Neuronal stem cell (in vitro differentiated cells): ENCODE measurements around the gene NUS1.
"Not testable (repeated sequence)": the region's sequence is repeated elsewhere in the genome, so short reads cannot be mapped to it uniquely, and the experiment has no call there.

ENCODE experiments used
- DNase-seq: peaks from one replicate; pipeline ENCODE4 v3.0.0-alpha.2; 2013; ENCODE audit warnings: low spot score
- H2AFZ ChIP-seq: one replicate; pipeline ENCODE4 v1.6.1; 2013; ENCODE audit warnings: mild to moderate bottlenecking, low read length, inconsistent platforms
- H2AK5ac ChIP-seq: 2 replicates; pipeline ENCODE4 v1.6.1; 2013; ENCODE audit warnings: low read depth, mild to moderate bottlenecking, inconsistent platforms, low read length, moderate library complexity, mixed read lengths
- H2BK120ac ChIP-seq: 2 replicates; pipeline ENCODE4 v1.6.1; 2013; ENCODE audit warnings: low read depth, mild to moderate bottlenecking, inconsistent platforms, low read length, moderate library complexity, mixed read lengths
- H2BK12ac ChIP-seq: one replicate; pipeline ENCODE4 v1.6.1; 2013; ENCODE audit warnings: low read length, inconsistent platforms
- H2BK15ac ChIP-seq: 2 replicates; pipeline ENCODE4 v1.6.1; 2013; ENCODE audit warnings: mild to moderate bottlenecking, low read length, inconsistent platforms, mixed read lengths
- H2BK5ac ChIP-seq: one replicate; pipeline ENCODE4 v1.6.1; 2013; ENCODE audit warnings: inconsistent platforms, mild to moderate bottlenecking, low read length, moderate library complexity
- H3K14ac ChIP-seq: one replicate; pipeline ENCODE4 v1.6.1; 2013; ENCODE audit warnings: low read length, inconsistent platforms
- H3K18ac ChIP-seq: 2 replicates; pipeline ENCODE4 v1.6.1; 2013; ENCODE audit warnings: low read length, inconsistent platforms
- H3K23ac ChIP-seq: 2 replicates; pipeline ENCODE4 v1.6.1; 2013; ENCODE audit warnings: low read depth, mild to moderate bottlenecking, mixed read lengths, low read length, inconsistent platforms; ENCODE audit not compliant: poor library complexity
- H3K27ac ChIP-seq: replicated peaks from 3 replicates; pipeline ENCODE4 v1.5.1; 2013; ENCODE audit warnings: low read length, inconsistent platforms
- H3K27me3 ChIP-seq, 3 experiments: 2 replicates each; pipeline ENCODE4 v1.6.1; 2013; ENCODE audit warnings: low read length in 3 of 3, mild to moderate bottlenecking in 2 of 3, inconsistent platforms in 1 of 3, low read depth in 1 of 3, mixed read lengths in 1 of 3, moderate library complexity in 1 of 3; ENCODE audit not compliant: control insufficient read depth in 3 of 3, insufficient read depth in 3 of 3
- H3K36me3 ChIP-seq, 2 donors: replicated peaks in 1 of 2; 2 replicates each; pipeline ENCODE4 v1.6.1; 2013; ENCODE audit warnings: low read length in 2 of 2; ENCODE audit not compliant: control insufficient read depth in 2 of 2, insufficient read depth in 2 of 2
- H3K4ac ChIP-seq: 2 replicates; pipeline ENCODE4 v1.6.1; 2013; ENCODE audit warnings: inconsistent platforms, mild to moderate bottlenecking, low read length, moderate library complexity
- H3K4me1 ChIP-seq, 2 donors: 1 replicate in 1 of 2; 2 replicates in 1 of 2; pipeline ENCODE4 v1.6.1; 2013; ENCODE audit warnings: low read length in 2 of 2, low read depth in 1 of 2; ENCODE audit not compliant: control insufficient read depth in 2 of 2, insufficient read depth in 1 of 2
- H3K4me2 ChIP-seq: one replicate; pipeline ENCODE4 v1.6.1; 2013; ENCODE audit warnings: mild to moderate bottlenecking, low read length, inconsistent platforms; ENCODE audit not compliant: insufficient read depth, poor library complexity, severe bottlenecking
- H3K4me3 ChIP-seq, 2 donors: 2 replicates each; pipeline ENCODE4 v1.5.1; 2013; ENCODE audit warnings: low read length in 2 of 2, mild to moderate bottlenecking in 2 of 2, inconsistent platforms in 1 of 2, moderate library complexity in 1 of 2
- H3K79me1 ChIP-seq: one replicate; pipeline ENCODE4 v1.6.1; 2013; ENCODE audit warnings: low read depth, mild to moderate bottlenecking, inconsistent platforms, low read length, moderate library complexity
- H3K9ac ChIP-seq: one replicate; pipeline ENCODE4 v1.6.1; 2013; ENCODE audit warnings: mild to moderate bottlenecking, low read depth, low read length, inconsistent platforms; ENCODE audit not compliant: poor library complexity
- H3K9me3 ChIP-seq, 2 donors: replicated peaks in 1 of 2; 2 replicates each; pipeline versions ENCODE3 to v1.6.1; 2013; ENCODE audit warnings: low read length in 2 of 2, mild to moderate bottlenecking in 2 of 2, inconsistent platforms in 1 of 2, low read depth in 1 of 2, mixed read lengths in 1 of 2, moderate library complexity in 1 of 2; ENCODE audit not compliant: control insufficient read depth in 2 of 2, insufficient read depth in 1 of 2
- H4K8ac ChIP-seq: one replicate; pipeline ENCODE4 v1.6.1; 2013; ENCODE audit warnings: low read depth, mild to moderate bottlenecking, inconsistent platforms, low read length, moderate library complexity
- H4K91ac ChIP-seq: one replicate; pipeline ENCODE4 v1.6.1; 2013; ENCODE audit warnings: low read length, low read depth, mild to moderate bottlenecking, inconsistent platforms; ENCODE audit not compliant: poor library complexity
- WGBS, 2 donors: extraction: QIAGEN DNeasy Blood & Tissue Kit; methylation state at CpG; one replicate each; pipeline ENCODE4 v1.1.7; 2013; ENCODE audit warnings: missing lambda C conversion rate in 2 of 2, mixed read lengths in 1 of 2; ENCODE audit not compliant: insufficient read length in 2 of 2, insufficient replicate concordance in 1 of 2; ENCODE audit errors: extremely low coverage in 2 of 2; 5-methylcytosine and 5-hydroxymethylcytosine counted together

NUS1 gene

GRCh38 chr6:117706936-117707509 is 31.8 kb downstream of the NUS1 start:
- not testable (repeated sequence) for H3K79me1 ChIP-seq, H4K8ac ChIP-seq, H2BK12ac ChIP-seq, H3K4me3 ChIP-seq, H2AFZ ChIP-seq, H3K9me3 ChIP-seq, H3K18ac ChIP-seq, H2BK5ac ChIP-seq, H4K91ac ChIP-seq, H3K9ac ChIP-seq, H3K4ac ChIP-seq, H2AK5ac ChIP-seq, H2BK15ac ChIP-seq, H3K27ac ChIP-seq, DNase-seq, H3K4me1 ChIP-seq, H2BK120ac ChIP-seq, H3K27me3 ChIP-seq, H3K4me2 ChIP-seq, H3K14ac ChIP-seq, H3K23ac ChIP-seq
- peaks cover 7 to 59% of the 10 kb centered on the region in 2 donors for H3K36me3 ChIP-seq
- WGBS, 2 donors = no CpG with 5 or more reads among the region's 7 CpGs

- Histone ChIP-seq H3K27ac (no peak overlapping the region), H2AFZ (no peak overlapping the region), H4K91ac (no peak overlapping the region), H3K79me1 (no peaks in the 10 kb centered on the region), H3K4me2 (no peak overlapping the region), H3K4me1 (no peaks in the 10 kb centered on the region), H3K9me3 (no peaks in the 10 kb centered on the region), H3K14ac (no peak overlapping the region), H3K4ac (no peak overlapping the region), H2BK15ac (no peak overlapping the region), H3K18ac (no peak overlapping the region), H4K8ac (no peak overlapping the region), H3K36me3 (peaks cover 2 to 16% of the 10 kb centered on the region in 2 donors), H2AK5ac (no peak overlapping the region), H3K9ac (no peak overlapping the region), H3K23ac (no peak overlapping the region), H2BK5ac (no peak overlapping the region), H3K4me3 (no peak overlapping the region), H2BK12ac (no peak overlapping the region), H3K27me3 (no peaks in the 10 kb centered on the region), H2BK120ac (no peak overlapping the region)
- DNase-seq = no peak
These were observed 36.1 kb downstream of the NUS1 start for GRCh38 chr6:117711369-117711768.

DNA sequence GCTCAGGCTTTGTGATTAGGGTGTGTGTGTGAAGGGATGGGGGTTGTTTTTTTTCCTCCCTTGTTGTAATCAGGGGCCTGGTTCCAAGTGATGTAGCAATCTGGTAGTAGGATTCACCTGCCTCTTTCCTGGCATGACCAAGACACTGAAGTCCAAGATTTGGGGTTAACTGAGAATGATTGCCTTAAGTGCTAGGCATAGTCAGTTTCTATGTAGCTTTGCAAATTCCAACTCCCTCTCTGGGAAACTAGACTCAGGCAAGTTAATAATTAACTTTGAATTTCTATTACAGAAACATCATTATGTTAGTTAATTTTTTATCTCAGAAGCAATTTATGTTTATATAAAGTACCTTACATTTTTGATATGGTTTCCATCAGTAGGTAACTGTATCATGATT is 43.6 kb downstream of the NUS1 start:
- Histone ChIP-seq H3K23ac (no peak overlapping the region), H3K4me3 (no peak overlapping the region), H3K14ac (no peak overlapping the region), H2BK12ac (no peak overlapping the region), H4K91ac (no peak overlapping the region), H2BK5ac (no peak overlapping the region), H2BK15ac (no peak overlapping the region), H4K8ac (no peak overlapping the region), H2BK120ac (no peak overlapping the region), H3K9me3 (peaks cover 0 to 2% of the 10 kb centered on the region in 2 donors), H2AFZ (no peak overlapping the region), H3K9ac (no peak overlapping the region), H3K36me3 (no peaks in the 10 kb centered on the region), H3K79me1 (no peaks in the 10 kb centered on the region), H3K27me3 (no peaks in the 10 kb centered on the region), H3K4me2 (no peak overlapping the region), H2AK5ac (no peak overlapping the region), H3K27ac (no peak overlapping the region), H3K18ac (no peak overlapping the region), H3K4me1 (no peaks in the 10 kb centered on the region), H3K4ac (no peak overlapping the region)
- no peak for DNase-seq

DNA sequence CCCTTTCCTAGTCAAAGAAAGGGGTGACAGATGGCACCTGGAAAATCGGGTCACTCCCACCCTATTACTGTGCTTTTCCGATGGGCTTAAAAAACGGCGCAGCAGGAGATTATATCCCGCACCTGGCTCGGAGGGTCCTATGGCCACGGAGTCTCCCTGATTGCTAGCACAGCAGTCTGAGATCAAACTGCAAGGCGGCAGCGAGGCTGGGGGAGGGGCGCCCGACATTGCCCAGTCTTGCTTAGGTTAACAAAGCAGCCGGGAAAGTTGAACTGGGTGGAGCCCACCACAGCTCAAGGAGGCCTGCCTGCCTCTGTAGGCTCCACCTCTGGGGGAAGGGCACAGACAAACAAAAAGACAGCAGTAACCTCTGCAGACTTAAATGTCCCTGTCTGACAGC is 46.3 kb downstream of the NUS1 start:
- H3K27ac ChIP-seq, H3K23ac ChIP-seq, H2AK5ac ChIP-seq, H2BK120ac ChIP-seq, H3K4me1 ChIP-seq, H2AFZ ChIP-seq, H3K18ac ChIP-seq, H3K4me2 ChIP-seq, H2BK12ac ChIP-seq, DNase-seq, H2BK5ac ChIP-seq, H4K8ac ChIP-seq, H3K79me1 ChIP-seq, H3K27me3 ChIP-seq, H3K36me3 ChIP-seq, H3K4ac ChIP-seq, H3K14ac ChIP-seq, H3K4me3 ChIP-seq, H3K9ac ChIP-seq, H2BK15ac ChIP-seq, H3K9me3 ChIP-seq, H4K91ac ChIP-seq: not testable (repeated sequence)
- WGBS, 2 donors = no CpG with 5 or more reads among the region's 12 CpGs
